Left ventricle myocardium inferior (tissue), 1 donor: Measurements from ENCODE around the gene RAD51B. TPM values are rescaled to one million over a fixed set of nuclear protein-coding genes. Genes with fewer than 3 reads are reported as not detected.

Source experiments
- DNase-seq: peaks from one replicate; pipeline ENCODE4 v3.0.0-alpha.2; 2020
- H3K27ac ChIP-seq: fragments of 200-600 bp; replicated peaks from 2 replicates; pipeline ENCODE4 v1.8.0; 2021
- H3K27me3 ChIP-seq: fragments of 200-600 bp; 2 replicates; pipeline ENCODE4 v1.8.0; 2021; ENCODE audit warnings: low read depth
- H3K36me3 ChIP-seq: fragments of 200-600 bp; 2 replicates; pipeline ENCODE4 v1.8.0; 2021
- H3K4me1 ChIP-seq: fragments of 200-600 bp; 2 replicates; pipeline ENCODE4 v1.8.0; 2021
- H3K4me3 ChIP-seq: fragments of 200-600 bp; 2 replicates; pipeline ENCODE4 v1.8.0; 2021; ENCODE audit warnings: mild to moderate bottlenecking, moderate library complexity
- H3K9me3 ChIP-seq: fragments of 200-600 bp; replicated peaks from 2 replicates; pipeline ENCODE4 v1.8.0; 2021
- intact Hi-C: fragments of 100-400 bp; cut with micrococcal nuclease; formaldehyde crosslinking; loops from one replicate; pipeline ENCODE4 v1.11.0; 2022
- total RNA-seq: library from RNA; stranded (reverse); fragmentation: NEBNext Ultra II Directional; extraction: Animal tissue kit (Norgen Biotek cat#: 25700); gene quantifications from one replicate; pipeline ENCODE4 v1.2.1, GENCODE V29; 2021
- TF ChIP-seq, protein P1 (sequence below): fragments of 200-600 bp; IDR thresholded peaks from 2 replicates; pipeline ENCODE4 v1.8.0; 2021; ENCODE audit warnings: antibody characterized with exemption, mild to moderate bottlenecking, borderline replicate concordance
- donor health status: DM: no; HTN: yes; CAD: no; lungs with severe emphysema.

RAD51B gene
- total RNA-seq, 1 donor from 2014 or later, result 2.4 TPM

DNA sequence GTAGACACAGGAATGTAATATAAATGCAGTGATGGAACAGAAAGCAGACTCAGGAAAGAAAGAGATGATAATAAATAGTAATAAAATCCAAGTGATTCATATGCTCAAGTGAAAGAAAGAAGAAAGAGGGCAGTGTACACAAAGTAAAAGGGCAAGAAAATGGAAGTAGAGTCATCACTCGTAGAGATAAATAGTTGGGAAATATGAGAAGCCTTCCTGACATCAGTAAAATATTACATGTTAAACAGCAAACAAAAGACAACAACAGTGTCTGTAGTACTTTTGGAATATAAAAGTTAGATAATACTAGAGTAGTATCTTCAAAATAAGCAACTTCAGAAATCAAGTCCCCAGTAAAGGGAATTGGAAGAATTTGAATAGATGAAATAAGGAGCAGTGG is 412.3 kb downstream of the RAD51B start:
- no peaks in the 10 kb centered on the region for H3K27me3 ChIP-seq
- DNase-seq, result no peak
- TF ChIP-seq, protein P1, sequence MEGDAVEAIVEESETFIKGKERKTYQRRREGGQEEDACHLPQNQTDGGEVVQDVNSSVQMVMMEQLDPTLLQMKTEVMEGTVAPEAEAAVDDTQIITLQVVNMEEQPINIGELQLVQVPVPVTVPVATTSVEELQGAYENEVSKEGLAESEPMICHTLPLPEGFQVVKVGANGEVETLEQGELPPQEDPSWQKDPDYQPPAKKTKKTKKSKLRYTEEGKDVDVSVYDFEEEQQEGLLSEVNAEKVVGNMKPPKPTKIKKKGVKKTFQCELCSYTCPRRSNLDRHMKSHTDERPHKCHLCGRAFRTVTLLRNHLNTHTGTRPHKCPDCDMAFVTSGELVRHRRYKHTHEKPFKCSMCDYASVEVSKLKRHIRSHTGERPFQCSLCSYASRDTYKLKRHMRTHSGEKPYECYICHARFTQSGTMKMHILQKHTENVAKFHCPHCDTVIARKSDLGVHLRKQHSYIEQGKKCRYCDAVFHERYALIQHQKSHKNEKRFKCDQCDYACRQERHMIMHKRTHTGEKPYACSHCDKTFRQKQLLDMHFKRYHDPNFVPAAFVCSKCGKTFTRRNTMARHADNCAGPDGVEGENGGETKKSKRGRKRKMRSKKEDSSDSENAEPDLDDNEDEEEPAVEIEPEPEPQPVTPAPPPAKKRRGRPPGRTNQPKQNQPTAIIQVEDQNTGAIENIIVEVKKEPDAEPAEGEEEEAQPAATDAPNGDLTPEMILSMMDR, result no peak
- intact Hi-C loops, result no loop called here
- no peaks in the 10 kb centered on the region for H3K36me3 ChIP-seq
- H3K27ac ChIP-seq, result peak overlapping the region; percentile 73
- H3K9me3 ChIP-seq, result no peaks in the 10 kb centered on the region
- no peak overlapping the region for H3K4me3 ChIP-seq
- H3K4me1 ChIP-seq, result peaks cover 30% of the 10 kb centered on the region

DNA sequence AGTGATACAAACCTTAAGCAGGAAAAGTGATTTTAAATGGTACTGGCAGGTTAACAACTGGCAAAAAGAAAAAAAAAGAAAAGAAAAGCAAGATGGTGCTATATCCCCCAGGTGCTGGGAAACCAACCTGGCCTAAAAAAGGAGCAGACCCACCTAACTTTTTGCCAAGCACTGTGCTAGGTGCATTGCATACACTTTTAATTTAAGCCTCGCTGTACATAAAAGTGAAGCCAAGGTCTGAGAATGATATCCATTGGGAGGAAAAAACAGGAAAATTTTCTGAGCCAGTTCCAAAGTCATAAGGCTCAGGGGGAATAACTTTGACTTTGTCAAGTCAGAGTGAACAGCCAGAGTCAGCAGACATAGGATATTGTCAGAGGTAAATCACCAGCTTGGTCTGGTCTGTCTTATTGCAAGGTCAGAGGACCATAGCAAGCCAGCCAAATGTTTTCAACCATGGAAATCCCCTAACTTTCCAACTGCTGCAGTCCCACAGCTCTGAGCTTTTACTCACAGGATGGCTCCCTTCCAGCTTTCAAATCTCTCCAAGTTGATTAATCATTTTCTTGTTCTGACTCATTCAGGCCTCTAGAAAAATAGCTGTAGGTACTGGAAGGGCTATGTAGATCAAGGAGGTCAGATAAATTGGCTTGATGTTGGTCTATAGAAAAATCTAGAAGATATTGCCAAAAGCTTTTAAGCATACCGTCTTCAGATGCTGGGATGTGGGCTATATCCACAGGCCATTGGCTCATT is 412.9 kb downstream of the RAD51B start:
- Histone ChIP-seq H3K36me3 (no peaks in the 10 kb centered on the region), H3K4me3 (no peak overlapping the region), H3K9me3 (no peaks in the 10 kb centered on the region), H3K4me1 (peaks cover 30% of the 10 kb centered on the region), H3K27me3 (no peaks in the 10 kb centered on the region), H3K27ac (peak overlapping the region; percentile 73)
- intact Hi-C loops, result no loop called here
- DNase-seq, result no peak
- TF ChIP-seq, protein P1, result no peak

DNA sequence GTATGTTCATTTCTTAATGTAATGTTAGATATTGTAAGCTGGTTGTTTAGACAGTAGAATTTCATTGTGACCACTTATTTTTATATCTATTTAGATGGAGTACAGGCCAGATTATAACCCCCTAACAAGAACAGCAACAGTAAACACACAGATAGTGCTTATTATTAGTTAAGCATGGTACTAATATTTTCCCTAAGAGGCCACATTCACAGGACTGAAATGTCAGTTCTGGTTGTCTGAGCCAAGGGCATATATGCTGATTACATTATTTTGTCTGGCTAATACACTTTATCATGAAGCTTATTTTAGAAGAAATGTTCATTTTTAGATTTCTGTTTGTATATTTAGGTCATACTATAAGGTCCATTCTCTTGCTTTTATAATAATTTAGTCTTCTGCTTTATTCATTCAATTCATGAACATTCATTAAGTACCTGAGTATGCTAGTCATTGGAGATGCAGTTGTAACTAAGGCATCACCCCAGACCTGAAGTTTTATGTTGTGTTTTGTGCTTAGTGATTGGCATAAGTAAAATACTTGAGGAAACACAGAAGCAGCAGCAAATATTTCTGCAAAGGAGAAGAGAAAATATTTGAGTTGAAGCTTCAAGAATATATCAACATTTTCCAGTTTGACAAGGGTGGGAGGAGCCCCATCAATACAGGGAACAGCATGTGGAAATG is 413.7 kb downstream of the RAD51B start:
- no peak for DNase-seq
- peaks cover 30% of the 10 kb centered on the region for H3K4me1 ChIP-seq
- no peak overlapping the region for H3K4me3 ChIP-seq
- H3K27me3 ChIP-seq, result no peaks in the 10 kb centered on the region
- H3K27ac ChIP-seq, result peak overlapping the region; percentile 73
- H3K9me3 ChIP-seq, result no peaks in the 10 kb centered on the region
- H3K36me3 ChIP-seq, result no peaks in the 10 kb centered on the region
- TF ChIP-seq, protein P1, result no peak
- intact Hi-C loops, result no loop called here

DNA sequence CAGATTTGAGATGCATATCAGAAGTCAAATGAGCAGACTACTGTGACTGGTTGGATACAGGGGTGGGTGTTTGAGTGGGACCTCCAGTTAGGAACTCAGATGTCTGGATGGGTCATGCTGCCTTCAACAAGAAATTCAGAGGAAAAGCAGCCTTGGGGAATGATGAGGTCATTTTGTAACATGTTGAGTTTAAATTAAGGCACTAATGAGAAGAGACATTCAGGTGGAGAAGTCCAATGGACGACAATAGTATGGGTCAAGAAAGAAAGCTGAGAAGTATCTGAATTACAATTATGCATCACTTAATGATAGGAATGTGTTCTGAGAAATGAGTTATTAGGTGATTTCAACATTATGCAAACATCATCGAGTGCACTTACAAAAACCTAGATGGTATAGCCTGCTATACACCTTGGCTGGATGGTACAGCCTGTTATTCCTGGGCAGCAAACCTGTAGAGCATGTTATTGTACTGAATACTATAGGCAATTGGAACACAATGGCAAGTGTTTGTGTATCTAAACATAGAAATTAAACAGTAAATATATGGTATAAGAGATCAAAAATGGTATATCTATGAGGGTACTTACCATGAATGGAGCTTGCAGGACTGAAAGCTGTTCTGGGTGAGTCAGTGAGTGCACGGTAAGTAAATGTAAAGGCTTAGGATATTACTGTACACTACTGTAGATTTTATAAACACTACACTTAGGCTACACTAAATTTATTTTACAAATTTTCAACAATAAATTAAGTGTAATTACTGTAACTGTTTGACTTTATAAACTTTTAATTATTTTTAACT is 414.7 kb downstream of the RAD51B start:
- intact Hi-C loops, result no loop called here
- H3K36me3 ChIP-seq, result no peaks in the 10 kb centered on the region
- DNase-seq, result no peak
- TF ChIP-seq, protein P1, result no peak
- no peak overlapping the region for H3K4me3 ChIP-seq
- H3K27ac ChIP-seq, result peak overlapping the region; percentile 73
- H3K4me1 ChIP-seq, result peaks cover 30% of the 10 kb centered on the region
- H3K27me3 ChIP-seq, result no peaks in the 10 kb centered on the region
- H3K9me3 ChIP-seq, result no peaks in the 10 kb centered on the region

DNA sequence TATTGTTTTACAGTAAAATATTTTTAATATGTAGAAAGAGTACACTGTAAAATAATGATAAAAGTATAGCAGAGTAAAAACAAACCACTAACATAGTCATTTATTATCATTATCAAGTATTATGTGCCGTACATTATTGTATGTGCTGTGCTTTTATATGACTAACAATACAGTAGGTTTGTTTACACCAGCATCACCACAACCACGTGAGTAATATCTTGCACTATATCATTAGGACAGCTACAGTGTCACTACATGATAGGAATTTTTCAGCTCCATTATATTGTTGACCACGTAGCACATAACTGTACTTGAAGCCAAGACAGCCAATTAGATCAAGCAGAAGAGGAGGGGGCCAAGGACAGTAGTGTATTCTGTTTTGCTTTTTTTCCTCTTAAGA is 415.4 kb downstream of the RAD51B start:
- Histone ChIP-seq H3K27ac (no peak overlapping the region), H3K4me3 (no peak overlapping the region), H3K9me3 (no peaks in the 10 kb centered on the region), H3K27me3 (no peaks in the 10 kb centered on the region), H3K4me1 (peaks cover 35% of the 10 kb centered on the region), H3K36me3 (no peaks in the 10 kb centered on the region)
- TF ChIP-seq, protein P1, result no peak
- no peak for DNase-seq
- intact Hi-C loops, result no loop called here
